Measurements from ENCODE around the gene ENTHD1.
A peak's percentile ranks its signal among the peaks of the same experiment; 100 is the strongest.

The ENTHD1 gene

DNA sequence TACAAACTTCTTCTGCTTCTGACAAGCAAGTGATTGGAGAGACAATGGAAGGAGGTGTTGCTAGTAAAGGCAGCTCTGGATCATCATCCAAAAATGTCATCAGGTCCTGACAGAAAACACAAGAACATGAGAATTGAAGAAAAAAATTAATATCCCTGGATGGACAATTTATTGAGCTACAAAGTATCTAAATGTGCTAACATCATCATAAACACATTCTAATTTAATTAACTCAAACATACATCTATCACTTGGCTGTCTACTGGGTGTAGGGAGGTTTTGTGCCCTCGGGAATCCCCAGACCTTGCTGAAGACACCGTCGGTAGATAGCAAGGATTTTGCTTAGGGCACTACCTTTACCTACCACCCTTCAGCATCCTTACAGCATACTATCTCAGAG is 72.6 kb downstream of the ENTHD1 start:
- DNase-seq (ENCODE audit: low spot score in 2 of 2) (no peak), ATAC-seq (ENCODE audit: low read depth) (no peak)
- Mint-ChIP-seq H3K36me3 (no peaks in the 10 kb centered on the region), H3K27ac (no peak overlapping the region), H3K9me3 (no peaks in the 10 kb centered on the region), H3K4me1 (peaks cover 18% of the 10 kb centered on the region), H3K4me3 (no peak overlapping the region), H3K27me3 (no peaks in the 10 kb centered on the region)

DNA sequence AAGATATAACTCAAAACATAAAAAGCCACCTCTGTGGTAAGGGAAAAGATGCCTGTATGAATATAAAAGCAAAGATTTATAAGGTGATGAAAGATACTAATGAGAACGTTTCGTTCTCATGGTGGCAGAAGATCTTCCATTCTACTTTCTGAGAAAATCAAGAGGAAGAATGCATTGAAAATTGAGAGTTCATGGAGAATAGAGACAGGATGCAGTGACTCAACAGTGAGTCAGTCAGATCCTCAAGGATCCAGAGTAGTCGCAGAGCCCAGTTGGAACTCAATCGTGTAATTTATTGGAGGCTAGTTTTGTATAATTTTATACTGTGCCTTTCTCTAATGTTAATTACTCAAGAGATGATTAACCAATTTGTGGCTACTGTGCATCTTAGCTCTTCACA is 73.3 kb downstream of the ENTHD1 start:
- DNase-seq (ENCODE audit: low spot score in 2 of 2) (no peak), ATAC-seq (ENCODE audit: low read depth) (no peak)
- Mint-ChIP-seq H3K27ac (no peak overlapping the region), H3K4me1 (peaks cover 15% of the 10 kb centered on the region), H3K36me3 (no peaks in the 10 kb centered on the region), H3K9me3 (no peaks in the 10 kb centered on the region), H3K27me3 (no peaks in the 10 kb centered on the region), H3K4me3 (no peak overlapping the region)

DNA sequence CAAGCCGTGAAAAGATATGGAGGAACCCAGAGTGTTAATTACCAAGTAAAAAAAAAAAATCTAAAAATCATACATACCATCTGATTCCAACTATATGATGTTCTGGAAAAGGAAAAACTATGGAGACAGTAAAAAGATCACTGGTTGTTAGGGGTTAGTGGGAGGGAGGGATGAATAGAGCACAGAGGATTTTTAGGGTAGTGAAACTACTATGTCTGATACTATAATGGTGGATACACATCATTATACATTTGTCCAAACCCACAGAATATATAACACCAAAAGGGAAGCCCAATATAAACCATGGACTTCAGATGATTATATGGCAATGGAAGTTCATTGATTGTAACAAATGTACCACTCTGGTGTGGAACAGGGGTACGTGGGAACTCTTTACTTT is 74.1 kb downstream of the ENTHD1 start:
- Mint-ChIP-seq H3K9me3 (no peaks in the 10 kb centered on the region), H3K4me1 (peaks cover 13% of the 10 kb centered on the region), H3K36me3 (no peaks in the 10 kb centered on the region), H3K4me3 (no peak overlapping the region), H3K27ac (no peak overlapping the region), H3K27me3 (no peaks in the 10 kb centered on the region)
- ATAC-seq (ENCODE audit: low read depth) (peak; percentile 83), DNase-seq (ENCODE audit: low spot score in 2 of 2) (no peak)

DNA sequence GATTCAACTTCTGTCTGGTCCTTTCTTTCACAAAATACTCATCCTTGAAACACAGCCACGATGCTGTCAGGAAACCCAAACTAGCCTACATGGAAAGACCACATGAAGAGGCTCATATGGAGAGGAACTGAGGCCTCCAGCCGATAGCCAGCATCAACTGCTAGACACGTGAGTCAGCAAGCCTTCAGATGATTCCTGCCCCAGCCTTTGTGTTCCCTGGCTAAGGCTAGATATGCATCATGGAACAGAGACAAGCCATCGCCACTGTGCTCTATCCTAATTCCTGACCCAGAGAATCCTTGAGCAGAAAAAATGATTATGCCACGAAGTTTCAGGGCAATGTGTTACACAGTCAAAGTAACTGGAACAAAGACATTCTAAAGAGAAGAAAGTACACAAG is 75.5 kb downstream of the ENTHD1 start:
- no peak for DNase-seq (ENCODE audit: low spot score in 2 of 2)
- Mint-ChIP-seq H3K4me3 (no peak overlapping the region), H3K27ac (no peak overlapping the region), H3K36me3 (no peaks in the 10 kb centered on the region), H3K9me3 (no peaks in the 10 kb centered on the region), H3K27me3 (no peaks in the 10 kb centered on the region), H3K4me1 (peaks cover 13% of the 10 kb centered on the region)
- no peak for ATAC-seq (ENCODE audit: low read depth)

DNA sequence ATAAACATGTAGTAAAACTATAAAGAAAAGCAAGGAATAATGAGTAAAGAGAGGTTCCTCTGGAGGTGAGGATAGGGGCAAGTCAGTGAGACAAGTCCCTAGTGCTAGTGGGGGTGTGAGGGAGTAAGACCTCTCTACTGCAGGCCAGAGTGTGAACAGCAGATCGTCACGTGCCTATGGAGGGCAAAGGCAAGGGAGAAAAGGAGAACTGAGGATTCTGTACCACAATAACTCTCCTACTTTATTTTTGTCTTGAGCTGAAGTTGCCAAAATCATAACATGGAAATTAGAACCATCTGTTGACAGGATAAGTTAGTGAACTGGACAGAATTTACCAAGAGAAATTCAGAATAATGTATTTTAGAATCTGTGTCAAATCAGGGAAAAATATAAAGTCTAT is 77.6 kb downstream of the ENTHD1 start:
- H3K27ac Mint-ChIP-seq: no peak overlapping the region
- peaks cover 2% of the 10 kb centered on the region for H3K27me3 Mint-ChIP-seq
- ATAC-seq (ENCODE audit: low read depth) (no peak), DNase-seq (ENCODE audit: low spot score in 2 of 2) (no peak)
- H3K4me1 Mint-ChIP-seq: peaks cover 12% of the 10 kb centered on the region
- H3K9me3 Mint-ChIP-seq: no peaks in the 10 kb centered on the region
- H3K36me3 Mint-ChIP-seq: no peaks in the 10 kb centered on the region
- no peak overlapping the region for H3K4me3 Mint-ChIP-seq

DNA sequence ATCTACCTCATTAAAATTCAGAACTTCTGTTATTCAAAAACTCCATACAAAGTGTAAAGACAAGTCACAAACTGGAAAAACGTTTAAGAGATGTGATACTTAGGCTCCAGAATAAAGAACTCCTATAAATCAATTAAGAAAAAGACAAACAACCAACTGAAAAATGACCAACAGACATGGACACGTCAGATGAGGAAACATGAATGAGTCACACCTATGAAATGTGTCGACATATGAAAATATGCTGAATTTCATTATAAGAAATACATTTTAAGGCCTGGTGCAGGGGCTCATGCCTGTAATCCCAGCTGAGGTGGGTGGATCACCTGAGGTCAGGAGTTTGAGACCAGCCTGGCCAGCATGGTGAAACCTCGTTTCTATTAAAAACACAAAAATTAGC is 78.7 kb downstream of the ENTHD1 start:
- Mint-ChIP-seq H3K36me3 (no peaks in the 10 kb centered on the region), H3K27ac (no peak overlapping the region), H3K27me3 (peaks cover 2% of the 10 kb centered on the region), H3K4me3 (no peak overlapping the region), H3K4me1 (peaks cover 11% of the 10 kb centered on the region), H3K9me3 (no peaks in the 10 kb centered on the region)
- ATAC-seq (ENCODE audit: low read depth): no peak
- DNase-seq (ENCODE audit: low spot score in 2 of 2): no peak

DNA sequence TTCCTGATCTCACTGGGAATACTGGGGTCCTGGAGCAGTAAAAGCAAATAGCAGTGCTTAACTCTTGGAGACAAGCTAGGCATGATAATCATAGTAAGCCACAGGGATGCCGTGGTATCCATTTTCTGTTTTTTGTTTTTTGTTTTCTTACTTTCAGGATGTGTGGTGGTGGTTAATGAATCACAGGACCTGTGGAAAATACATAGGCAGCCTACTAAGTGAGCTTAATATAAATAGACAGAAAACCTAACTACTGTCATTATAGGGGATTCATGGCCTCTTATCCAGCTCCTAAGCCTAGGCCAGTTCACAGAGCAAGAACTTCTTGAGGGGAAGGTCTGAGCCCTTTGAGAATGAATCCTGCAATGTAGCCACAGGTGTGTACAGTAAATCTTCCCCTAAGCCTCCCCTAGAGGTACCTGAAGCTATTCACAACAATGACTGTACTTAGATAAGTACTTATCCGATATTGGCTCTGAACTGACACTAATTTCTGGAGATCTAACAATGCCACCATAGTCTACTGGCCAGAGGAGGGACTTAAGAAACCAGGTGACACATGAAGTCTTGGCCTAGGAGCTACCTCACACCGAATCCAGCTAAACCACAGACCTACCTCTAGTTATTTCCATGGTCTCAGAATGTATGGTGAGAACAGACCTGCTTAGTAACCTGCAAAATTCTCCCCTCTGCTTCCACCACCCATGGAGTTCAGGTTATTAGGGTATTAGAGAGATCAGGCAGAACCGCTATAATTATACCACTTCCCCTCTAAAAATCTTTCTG is 83.6 kb downstream of the ENTHD1 start:
- Mint-ChIP-seq H3K36me3 (no peaks in the 10 kb centered on the region), H3K9me3 (no peaks in the 10 kb centered on the region), H3K27ac (no peak overlapping the region), H3K27me3 (peaks cover 8% of the 10 kb centered on the region), H3K4me3 (no peak overlapping the region), H3K4me1 (peaks cover 11% of the 10 kb centered on the region)
- DNase-seq (ENCODE audit: low spot score in 2 of 2): no peak
- no peak for ATAC-seq (ENCODE audit: low read depth)

DNA sequence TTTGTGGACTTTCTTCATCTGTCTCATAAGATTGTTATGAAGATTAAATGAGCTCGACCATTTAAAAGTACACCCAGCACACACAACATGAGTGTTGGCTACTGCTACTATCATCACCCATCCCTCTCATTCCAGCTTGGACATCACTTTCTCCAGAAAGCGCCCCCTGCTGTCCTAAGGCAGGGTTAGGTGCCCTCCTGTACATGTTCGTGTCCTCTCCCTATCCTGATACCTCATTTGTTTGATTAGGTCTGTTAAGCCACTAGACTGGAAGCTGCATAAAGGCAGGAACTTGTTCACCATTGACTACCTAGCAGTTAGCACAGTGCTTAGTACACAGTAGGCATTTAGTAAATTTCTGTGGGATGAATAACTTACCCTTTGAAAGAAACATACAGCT is 85.5 kb downstream of the ENTHD1 start:
- H3K4me3 Mint-ChIP-seq: no peak overlapping the region
- no peak for ATAC-seq (ENCODE audit: low read depth)
- H3K27me3 Mint-ChIP-seq: peaks cover 11% of the 10 kb centered on the region
- H3K27ac Mint-ChIP-seq: no peak overlapping the region
- no peaks in the 10 kb centered on the region for H3K36me3 Mint-ChIP-seq
- no peaks in the 10 kb centered on the region for H3K9me3 Mint-ChIP-seq
- no peak for DNase-seq (ENCODE audit: low spot score in 2 of 2)
- peaks cover 11% of the 10 kb centered on the region for H3K4me1 Mint-ChIP-seq

DNA sequence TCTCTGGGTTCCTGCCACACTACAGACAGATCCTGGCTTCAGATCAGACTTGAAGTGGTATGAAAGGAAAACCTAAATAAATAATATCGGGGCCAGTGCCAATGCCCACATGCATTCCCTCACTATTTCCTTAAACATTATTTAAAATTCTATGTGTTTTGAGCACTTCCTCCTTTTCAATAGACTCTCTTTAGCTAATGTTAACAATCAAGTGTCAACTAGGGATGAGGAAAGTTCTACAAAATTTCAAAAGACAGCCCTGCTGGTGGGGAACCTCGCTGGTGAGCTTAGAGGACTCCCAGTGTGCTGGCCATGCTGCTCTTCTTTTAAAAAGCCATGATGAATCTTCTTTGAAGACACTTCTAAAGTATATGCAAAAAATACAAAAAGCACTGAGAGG is 87.5 kb downstream of the ENTHD1 start:
- Mint-ChIP-seq H3K4me3 (no peak overlapping the region), H3K27me3 (peaks cover 12% of the 10 kb centered on the region), H3K4me1 (peaks cover 11% of the 10 kb centered on the region), H3K27ac (no peak overlapping the region), H3K9me3 (no peaks in the 10 kb centered on the region), H3K36me3 (no peaks in the 10 kb centered on the region)
- no peak for DNase-seq (ENCODE audit: low spot score in 2 of 2)
- ATAC-seq (ENCODE audit: low read depth): no peak

DNA sequence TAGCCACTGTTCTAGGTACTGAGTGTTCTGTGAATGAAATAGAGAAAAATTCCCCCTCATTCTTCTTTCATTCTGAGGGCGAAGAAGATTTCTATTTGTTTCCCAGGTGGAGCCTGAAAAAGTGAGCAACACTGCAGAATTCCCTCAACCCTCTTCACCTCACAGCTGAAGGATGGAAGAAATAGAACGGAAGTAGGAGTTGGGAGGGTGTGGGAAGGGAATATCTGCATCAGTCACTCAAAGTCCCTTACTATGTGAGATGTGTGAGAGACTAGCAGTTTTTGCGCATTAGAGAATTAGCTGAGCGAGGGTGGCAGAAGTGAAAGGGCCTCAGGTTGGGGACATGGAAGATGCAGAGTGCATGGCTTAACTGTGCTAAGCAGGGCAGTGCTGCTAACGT is 88.4 kb downstream of the ENTHD1 start:
- Mint-ChIP-seq H3K4me1 (peaks cover 11% of the 10 kb centered on the region), H3K36me3 (no peaks in the 10 kb centered on the region), H3K27me3 (peaks cover 12% of the 10 kb centered on the region), H3K4me3 (no peak overlapping the region), H3K27ac (no peak overlapping the region), H3K9me3 (no peaks in the 10 kb centered on the region)
- ATAC-seq (ENCODE audit: low read depth) (no peak), DNase-seq (ENCODE audit: low spot score in 2 of 2) (no peak)

DNA sequence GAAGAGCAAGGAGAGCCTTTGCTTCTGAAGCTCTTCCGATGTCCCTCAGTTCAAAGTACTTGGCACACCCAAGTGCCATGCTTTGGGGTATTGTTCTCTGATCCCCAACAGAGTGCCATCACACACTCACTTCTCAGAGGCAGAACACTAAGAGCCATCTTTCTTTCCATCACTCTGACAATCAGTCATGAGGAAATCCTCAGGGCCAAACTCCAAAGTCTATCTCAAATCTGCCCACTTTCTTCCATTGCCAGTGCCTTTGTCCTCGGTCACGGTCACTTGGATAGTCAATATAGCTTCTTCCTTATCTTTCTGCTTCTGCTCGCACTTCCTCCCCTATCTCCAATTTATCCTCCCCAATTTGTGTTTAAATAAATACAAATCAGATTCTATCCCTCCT is 90.9 kb downstream of the ENTHD1 start:
- ATAC-seq (ENCODE audit: low read depth): no peak
- peaks cover 2% of the 10 kb centered on the region for H3K36me3 Mint-ChIP-seq
- no peak overlapping the region for H3K27ac Mint-ChIP-seq
- DNase-seq (ENCODE audit: low spot score in 2 of 2): no peak
- peaks cover 8% of the 10 kb centered on the region for H3K4me1 Mint-ChIP-seq
- no peak overlapping the region for H3K4me3 Mint-ChIP-seq
- peaks cover 10% of the 10 kb centered on the region for H3K27me3 Mint-ChIP-seq
- H3K9me3 Mint-ChIP-seq: peaks cover 5% of the 10 kb centered on the region

DNA sequence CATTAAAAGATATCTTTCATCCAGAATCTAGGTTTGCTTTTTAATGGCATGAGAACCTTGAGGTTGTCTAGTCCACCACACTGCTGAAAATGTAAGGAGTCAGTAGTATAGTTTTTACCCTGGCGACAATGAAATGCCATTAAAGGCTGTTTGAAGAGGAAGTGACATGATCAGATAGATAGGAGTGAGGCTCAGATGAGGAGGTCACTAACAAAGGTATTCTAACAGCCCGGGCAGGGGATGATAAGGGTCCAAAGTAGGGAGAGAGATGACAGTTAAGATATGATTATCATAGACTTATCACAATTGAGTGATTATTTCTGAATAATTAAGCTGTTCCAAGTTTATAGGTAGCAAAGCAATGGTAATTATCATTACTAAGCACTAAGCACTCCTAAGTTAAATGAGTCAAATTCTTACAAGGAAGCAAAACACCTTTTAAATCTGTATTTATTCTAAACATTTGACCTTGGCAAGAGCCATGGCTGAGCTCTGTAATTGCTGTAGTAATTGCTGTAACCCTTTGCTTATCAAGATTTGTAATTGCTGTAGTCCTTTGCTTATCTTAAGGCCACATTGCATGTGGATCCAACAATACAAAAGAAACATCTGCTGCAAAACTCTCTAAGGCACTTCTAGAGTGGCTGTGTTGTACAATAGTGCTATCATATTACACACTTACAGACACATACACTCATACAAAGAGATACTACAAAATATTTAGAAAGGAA is 92.6 kb downstream of the ENTHD1 start:
- H3K4me3 Mint-ChIP-seq: no peak overlapping the region
- H3K4me1 Mint-ChIP-seq: peaks cover 6% of the 10 kb centered on the region
- no peak for ATAC-seq (ENCODE audit: low read depth)
- H3K9me3 Mint-ChIP-seq: peaks cover 13% of the 10 kb centered on the region
- H3K36me3 Mint-ChIP-seq: peaks cover 6% of the 10 kb centered on the region
- no peak for DNase-seq (ENCODE audit: low spot score in 2 of 2)
- H3K27me3 Mint-ChIP-seq: peaks cover 11% of the 10 kb centered on the region
- no peak overlapping the region for H3K27ac Mint-ChIP-seq

DNA sequence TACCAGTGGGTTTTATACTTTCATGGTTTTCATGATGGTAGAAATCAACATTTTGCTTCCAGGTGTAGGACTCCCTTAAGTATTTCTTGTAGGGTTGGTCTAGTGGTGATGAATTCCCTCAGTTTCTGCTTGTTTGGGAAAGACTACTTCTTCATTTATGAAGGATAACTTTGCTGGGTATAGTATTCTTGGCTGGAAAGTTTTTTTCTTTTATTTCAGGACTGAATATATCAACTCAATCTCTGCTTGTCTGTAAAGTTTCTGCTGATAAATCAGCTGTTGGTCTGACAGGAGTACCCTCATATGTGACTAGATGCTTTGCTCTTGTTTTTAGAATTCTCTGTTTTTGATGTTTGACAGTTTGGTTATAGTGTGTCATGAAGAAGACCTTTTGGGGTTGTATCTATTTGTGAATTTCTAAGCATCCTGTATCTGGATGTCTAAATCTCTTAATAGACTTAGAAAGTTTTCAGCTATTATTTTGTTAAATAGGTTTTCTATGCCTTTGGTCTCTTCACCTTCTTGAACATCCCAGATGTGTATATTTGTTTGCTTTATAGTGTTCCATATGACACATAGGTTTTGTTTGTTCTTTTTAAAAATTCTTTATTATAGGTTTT is 95.9 kb downstream of the ENTHD1 start:
- DNase-seq (ENCODE audit: low spot score in 2 of 2) (no peak), ATAC-seq (ENCODE audit: low read depth) (no peak)
- H3K9me3 Mint-ChIP-seq: peaks cover 21% of the 10 kb centered on the region
- H3K36me3 Mint-ChIP-seq: peaks cover 12% of the 10 kb centered on the region
- no peak overlapping the region for H3K4me3 Mint-ChIP-seq
- H3K27ac Mint-ChIP-seq: peak overlapping the region; percentile 19
- H3K27me3 Mint-ChIP-seq: peaks cover 2% of the 10 kb centered on the region
- no peaks in the 10 kb centered on the region for H3K4me1 Mint-ChIP-seq

DNA sequence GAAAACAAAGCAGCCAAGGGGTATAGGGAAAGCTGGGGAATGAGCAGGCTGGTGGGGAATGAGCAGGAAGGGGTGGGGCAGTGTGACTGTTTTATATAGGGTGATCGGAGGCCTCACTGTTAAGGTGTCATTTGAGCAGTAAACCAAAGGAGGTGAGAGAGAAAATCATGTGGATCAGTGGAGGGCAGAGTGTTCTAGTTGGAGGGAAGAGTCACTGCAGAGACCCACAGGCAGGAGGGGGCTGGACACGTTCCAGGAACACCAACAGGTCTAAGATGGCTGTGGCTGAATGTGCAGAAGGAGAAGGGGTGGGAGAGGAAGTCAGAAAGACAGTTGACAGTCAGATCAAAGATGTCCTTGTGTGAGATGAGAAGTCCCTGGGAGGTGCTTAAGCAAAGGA is 103.8 kb downstream of the ENTHD1 start:
- H3K36me3 Mint-ChIP-seq: peaks cover 3% of the 10 kb centered on the region
- peaks cover 3% of the 10 kb centered on the region for H3K4me1 Mint-ChIP-seq

More for the DNA sequence above, 103.8 kb downstream of the ENTHD1 start:
- Mint-ChIP-seq H3K9me3 (peaks cover 5% of the 10 kb centered on the region), H3K27ac (no peak overlapping the region), H3K4me3 (no peak overlapping the region), H3K27me3 (no peaks in the 10 kb centered on the region)
- DNase-seq (ENCODE audit: low spot score in 2 of 2) (no peak), ATAC-seq (ENCODE audit: low read depth) (no peak)
